Stimulated activated CD4-positive, alpha-beta T cell treated with anti-CD3 and anti-CD28 coated beads, Interleukin-1b, Interleukin-23, amount 100 ng/mL, for 4 hours (primary cell): Measurements from ENCODE around the gene ZCCHC17.
"Not testable (repeated sequence)": the region's sequence is repeated elsewhere in the genome, so short reads cannot be mapped to it uniquely, and the experiment has no call there.

Experiments used
- DNase-seq, 2 donors: peaks; one replicate each; pipeline ENCODE4 v3.0.0-alpha.2; 2020; ENCODE audit warnings: low read depth in 2 of 2

ZCCHC17 gene

DNA sequence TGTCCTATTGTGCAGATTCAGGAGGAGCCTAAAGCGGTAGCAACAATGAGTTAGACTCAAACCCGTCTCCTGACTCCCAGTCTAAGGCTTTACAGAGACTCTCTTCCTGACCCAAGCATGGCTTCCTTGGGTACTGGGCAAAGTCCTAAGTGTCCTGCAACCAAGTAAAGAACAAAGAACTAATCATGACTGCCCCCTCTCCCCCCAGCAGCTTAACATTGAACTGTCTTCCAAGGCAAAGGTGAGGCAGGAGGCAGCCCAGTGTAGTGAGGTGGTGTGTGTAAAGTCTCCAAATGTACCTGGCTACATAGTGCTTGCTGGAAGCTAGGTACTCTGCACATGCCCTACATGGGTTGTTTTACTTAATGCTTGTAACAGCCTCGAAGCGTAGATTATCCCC, 73.7 kb downstream of the ZCCHC17 start:
- no peak for DNase-seq

DNA sequence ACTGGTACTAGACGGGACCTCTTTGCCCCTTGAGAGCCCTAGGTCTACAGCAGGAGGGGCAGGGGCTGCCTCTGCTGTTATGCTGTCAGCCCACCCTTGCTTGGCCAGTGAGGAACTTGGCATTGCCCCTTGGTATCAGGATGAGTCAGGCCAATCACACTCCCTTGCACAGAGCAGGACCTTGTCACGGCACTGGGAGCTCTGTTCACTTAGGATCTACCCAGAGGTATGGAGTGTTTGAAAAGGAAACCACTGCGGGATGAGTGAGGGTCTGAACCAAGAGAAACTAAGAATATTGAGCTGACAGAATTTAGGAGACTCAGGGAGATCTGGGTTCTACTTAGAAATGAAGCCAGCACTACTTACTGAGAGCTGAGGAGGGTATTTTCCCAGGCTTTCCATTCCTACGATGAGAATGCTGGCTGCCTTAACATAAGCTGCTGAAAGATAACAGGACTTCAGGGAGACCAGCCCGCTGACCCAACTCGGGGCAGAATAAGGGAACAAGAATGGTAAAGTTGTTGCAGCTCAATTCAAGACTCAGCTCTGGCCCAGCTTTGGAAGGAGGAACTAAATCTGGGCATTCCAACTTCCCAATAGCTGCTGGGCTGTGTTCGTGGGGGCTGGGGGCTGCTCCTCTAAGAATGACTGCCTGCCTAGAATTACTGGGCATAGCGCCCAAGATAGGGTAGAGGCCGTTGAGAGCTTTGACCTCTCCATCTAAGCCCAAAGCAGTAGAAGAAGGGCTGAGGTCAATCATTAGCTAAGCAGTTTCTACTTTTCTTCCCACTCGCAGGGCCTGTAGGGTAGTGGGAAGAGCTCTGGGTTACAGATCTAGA, 74.5 kb downstream of the ZCCHC17 start:
- no peak for DNase-seq

DNA sequence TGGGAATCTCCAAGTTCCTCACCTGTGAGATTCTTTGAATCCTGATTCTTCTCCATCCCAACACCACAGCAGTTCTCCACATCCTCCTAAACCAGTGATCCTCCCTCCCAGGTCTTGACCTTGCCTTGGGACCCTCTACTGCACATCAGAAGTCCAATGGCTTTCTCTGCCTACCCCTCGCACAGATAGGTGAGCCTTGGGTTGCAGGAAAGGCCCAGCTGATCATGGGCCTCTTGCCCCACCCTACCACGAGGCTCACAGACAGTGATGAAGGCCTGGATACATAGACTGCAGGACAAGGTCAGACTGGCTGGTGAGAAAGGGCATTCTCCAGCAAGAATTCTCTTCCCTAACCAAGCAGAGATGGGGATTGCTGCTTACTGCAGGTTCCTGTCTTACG, 75.2 kb downstream of the ZCCHC17 start:
- no peak for DNase-seq

DNA sequence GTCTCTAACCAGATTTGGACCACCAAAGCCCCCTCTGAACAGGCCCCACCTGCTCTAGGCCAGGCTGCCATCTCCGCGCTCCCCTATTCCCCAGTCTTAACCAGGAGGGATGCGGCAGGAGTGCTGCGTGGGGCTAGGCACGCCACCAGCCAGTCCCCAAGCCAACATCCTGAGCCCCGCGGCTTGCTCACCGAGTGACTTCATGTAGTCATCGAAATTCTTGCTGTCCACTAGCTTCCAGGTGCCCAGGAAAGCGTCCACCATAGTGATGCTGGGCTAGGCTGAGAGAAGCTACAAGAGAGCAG, 75.9 kb downstream of the ZCCHC17 start:
- DNase-seq: no peak

DNA sequence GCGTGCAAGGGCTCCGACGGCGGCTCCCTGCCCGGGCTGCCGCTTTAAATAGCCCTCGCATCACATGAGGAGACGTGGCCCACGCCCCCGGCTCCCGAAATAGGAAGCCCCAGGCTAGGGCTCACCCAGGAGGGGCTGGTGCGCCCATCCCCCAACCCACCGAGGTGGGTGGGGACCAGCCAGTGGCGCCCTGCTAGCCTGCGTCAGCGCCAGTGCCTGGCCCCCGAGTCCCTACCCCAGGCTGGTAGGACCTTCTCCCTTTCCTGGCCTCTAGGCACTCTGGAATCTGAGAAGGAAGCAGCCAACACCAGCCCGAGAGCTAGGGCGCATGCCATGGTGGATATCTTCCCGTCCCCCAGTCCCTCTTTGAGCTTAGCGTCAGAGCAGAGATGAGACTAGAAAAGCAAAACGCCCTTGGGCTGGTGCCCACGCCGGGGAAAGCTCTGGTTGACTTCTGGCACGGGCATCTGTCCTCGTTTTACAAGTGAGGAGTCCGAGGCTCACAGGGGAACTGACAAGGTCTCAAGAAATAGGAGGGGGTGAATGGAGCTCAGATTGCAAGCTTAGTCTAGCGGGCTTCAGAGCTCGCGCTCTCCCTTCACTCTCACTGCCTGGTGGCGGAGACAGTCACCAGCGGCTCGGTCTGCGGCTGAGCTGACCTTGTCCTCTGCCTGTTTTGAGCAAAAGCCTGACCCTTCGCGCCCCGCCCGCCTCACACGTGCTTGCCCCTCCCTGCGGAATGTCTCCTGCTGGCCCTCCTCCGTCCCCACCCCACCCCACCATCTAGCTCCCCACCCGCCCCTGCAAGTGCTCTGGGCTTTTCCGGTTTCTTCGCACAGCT, 76.4 kb downstream of the ZCCHC17 start, which contains the start of gene FABP3:
TSS of gene FABP3 (minus strand) at position 21 of the 841 bp plus-strand sequence. CDS start 62 bp downstream, outside the sequence.
- no peak for DNase-seq

DNA sequence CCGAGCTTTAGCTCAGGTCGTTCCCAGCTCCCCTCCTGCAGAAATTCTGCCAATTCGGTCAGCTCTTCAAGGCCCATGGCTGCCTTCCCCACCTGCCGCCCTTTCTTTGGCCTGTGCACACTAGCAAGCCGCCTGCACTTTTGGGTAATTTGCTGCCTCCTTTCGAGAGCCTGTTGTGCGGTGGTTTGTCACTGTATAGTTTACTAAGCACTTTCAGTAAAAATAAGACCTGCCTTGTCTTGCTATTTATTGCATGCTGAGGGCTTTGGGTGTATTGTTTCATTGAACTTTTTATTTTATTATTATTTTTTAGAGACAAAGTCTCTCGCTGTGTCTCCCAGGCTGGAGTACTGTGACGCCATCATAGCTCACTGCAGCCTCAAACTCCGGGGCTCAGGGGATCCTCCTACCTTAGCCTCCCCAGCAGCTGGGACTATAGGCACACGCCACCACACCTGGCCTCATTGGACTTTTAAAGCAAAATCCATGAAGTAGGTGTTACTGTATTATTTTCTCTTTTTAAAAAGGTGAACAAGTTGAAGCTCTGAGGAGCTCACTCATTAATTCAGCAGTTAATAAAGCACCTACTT, 77.2 kb downstream of the ZCCHC17 start:
- DNase-seq: no peak

DNA sequence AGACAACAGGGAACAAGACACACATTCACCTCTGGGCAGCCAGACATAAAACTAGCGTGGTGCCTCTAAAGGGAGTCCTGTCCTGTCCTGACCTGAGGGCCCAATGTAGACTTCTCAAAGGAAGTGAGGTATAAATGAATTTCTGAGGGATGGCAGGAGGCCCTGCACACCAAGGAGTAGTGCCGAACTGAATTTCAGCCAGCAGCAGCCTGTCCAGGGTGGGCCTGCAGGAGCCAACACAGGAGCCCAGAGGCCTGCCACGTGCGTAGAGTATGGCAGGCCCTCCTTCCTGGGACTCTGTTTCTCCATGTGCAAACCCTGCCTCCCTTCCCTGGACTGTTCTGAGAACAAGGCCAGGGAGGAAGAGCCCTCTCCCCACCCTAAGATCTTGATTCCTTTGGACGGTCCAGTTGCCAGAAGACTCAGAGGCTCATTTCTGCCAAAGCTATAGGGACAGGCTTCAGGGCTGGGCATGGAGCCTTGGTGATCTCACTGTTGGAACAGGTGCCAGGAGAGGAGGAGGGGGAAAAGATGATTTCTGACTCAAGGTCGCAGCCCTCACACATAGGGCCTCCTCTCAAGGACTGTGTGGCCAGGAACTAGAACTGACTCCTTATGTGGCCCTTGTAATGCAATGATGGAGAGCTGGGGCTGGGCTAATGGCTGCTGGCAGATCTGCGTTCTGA, 77.8 kb downstream of the ZCCHC17 start:
- DNase-seq: no peak

DNA sequence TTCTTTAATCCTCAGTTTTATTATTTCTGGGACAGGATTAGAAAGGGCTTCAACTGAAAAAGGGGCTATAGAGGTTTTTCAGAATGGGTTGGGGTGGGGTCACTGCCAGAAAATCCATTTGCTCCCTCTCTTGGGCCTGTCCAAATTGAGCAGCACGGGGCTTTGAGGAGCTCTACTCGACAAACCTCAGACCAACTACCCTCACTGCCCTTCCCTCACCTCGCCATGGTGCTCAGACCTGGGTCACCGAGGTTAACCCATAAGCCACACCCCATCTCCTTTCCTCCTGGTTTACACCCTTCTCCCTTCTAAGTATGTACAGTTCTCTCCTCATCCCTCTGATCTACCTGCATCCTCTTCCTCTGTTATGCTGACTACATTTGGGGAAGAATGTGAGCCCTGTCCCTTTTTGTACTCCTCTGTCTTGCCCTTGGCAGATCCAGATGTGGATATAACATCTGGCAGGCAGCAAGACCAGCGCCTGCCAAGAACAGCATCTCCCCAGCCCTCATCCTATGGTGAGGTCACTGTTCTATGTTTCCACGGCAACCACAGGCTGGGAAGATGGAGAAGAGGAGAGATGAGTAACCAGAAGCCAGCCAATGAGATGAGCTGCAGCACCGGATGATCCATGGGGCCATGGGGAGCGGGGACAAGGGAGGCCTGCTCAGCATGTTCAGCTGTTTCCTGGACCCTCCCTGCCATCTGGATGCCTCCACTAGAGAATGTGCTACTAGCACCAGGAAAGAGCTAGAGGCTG, 79.7 kb downstream of the ZCCHC17 start:
- no peak for DNase-seq

DNA sequence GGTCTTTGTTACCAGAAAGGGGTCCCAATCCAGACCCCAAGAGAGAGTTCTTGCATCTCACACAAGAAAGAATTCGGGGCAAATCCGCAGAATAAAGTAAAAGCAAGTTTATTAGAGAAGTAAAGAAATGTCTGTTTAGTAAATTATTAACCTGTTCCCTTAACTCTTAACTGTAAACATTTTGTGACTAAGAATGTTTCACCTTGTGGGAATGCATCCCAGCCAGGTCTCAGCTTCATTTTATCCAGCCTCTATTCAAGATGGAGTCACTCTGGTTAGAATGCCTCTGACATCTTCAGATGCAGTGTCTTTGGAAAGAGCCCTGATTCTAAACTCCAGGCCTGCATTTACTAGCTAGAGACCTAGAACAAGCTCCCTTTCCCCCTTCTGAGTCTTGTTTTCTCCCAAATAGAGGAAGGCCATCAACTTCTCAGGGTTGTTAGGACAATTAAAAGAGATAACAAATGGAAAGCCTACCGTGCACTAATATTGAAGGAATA, 80.6 kb downstream of the ZCCHC17 start:
- DNase-seq: no peak

DNA sequence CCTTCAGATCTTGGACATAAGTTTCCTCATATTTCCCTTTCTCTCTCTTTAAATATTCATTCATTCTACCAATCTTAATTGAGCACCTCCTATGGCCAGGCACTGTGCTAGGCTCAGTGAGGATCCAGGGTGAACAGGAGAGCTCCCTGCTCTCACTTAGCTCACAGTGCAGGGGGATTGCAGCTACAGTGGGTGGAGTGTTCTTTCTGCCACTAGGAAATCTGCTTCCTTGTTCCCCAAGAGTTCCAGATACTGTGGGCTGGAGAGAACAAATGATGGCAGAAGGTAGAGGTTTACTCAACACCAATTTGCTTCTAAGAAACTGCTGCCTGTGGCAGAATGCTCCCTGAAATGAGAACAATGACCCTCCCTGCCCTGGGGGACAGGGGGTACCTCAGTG, 81.2 kb downstream of the ZCCHC17 start:
- DNase-seq: no peak

DNA sequence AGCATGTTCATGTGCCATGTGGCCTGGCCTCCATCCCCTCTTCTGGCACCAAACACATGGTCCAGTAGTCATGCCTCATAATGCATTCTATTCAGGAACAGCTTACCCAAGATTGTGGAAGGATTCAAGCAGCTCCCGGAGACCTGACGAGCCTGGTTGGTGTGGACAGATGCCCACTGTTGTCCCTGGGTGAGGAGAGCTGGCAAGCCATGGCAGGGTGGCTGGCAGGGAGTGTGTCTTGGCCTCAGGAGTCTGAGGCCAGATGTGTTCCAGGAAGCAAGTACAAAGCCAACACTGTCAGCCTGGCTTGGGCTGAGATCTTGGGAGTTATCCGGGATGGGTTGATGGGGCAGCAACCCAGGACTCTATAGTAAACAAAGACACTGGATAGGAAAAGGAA, 83.3 kb downstream of the ZCCHC17 start:
- DNase-seq: no peak

DNA sequence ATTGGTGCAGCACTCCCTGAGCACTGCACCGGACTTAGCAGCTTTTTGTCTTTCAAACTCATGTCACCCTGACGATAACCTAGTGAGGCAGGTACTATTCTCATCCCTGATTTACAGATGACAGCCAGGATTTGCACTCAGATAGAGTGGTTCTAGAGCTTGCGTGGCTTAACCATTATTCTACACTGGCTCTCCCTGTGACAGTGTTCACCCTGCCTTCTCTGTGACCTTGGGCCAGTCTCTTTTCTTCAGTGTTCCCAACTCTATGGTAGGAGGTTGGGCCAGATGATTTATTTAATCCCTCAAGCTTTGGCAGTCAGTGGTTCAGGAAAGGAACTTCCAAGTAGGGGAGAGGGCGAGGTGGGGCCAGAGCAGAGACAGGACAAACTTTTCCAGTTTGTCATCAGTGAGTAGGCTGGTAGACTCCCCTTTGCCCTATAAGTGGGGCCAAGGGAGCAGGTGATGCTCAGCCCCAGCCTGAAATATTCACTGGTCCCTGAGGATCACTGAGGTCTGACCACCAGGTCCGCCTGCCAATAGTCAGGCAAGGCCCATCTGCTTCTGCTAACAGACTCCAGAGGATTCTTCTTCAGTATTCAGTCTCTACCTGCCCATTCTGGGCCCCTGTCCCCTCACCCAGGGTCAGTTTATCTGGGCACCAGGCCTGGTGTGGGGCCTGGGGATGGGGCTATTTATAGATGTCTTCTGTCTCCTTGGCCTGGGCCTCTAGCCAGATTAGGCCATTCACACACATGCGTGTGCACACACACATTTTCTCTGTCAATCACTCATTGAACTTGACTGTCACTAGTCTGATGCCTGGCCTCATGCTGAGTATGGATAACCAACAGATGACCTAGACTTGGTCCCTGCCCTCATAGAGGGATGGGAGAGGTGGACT, 84.8 kb downstream of the ZCCHC17 start:
- DNase-seq: no peak

DNA sequence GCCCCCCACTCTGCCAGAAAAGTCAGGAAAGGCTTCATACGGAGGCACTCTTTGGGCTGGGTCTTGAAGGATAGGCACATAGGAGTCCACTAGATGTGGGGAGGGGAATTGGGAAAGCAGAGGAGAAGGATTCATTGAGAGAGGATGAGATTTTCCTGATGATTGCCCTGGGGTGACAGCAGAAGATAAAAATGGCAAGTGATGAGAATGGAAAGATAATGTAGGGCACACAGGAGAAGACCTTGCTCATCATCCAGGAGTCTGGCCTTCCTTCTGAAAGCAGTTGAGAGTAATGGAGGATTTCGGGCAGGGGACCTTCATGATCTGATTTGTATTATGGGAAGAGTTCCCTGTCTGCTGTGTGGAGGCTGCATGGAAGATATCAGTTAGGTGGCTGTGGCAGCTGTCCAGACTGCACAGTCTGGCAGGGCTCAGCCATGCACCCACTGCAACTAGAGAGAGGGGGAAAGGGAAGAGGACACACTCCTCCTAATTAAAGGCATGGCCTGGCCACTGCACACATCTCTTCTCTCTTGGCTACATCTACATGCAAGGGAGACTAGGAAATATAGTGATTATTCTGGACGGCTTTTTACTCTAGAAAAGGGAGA, 85.7 kb downstream of the ZCCHC17 start:
- no peak for DNase-seq

DNA sequence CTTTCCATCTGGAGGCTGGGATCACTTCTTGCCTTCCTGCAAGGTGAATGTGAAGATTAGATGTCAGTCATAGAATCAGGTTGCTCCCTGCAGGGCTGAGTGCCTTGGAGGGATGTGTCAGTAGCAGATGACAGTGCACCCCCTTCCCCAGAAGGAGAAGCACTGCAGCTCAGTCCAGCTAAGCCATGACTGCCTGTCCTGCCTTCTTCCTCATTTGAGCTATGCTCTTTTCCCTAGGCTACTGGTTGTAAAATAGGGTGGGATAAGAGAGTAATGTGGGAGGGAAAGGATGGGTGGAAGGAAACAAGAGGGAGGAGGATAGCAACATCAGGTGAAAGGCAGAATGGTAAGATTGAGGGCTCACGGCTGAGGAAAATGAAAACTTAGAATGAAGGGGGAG, 87.1 kb downstream of the ZCCHC17 start:
- DNase-seq: no peak

DNA sequence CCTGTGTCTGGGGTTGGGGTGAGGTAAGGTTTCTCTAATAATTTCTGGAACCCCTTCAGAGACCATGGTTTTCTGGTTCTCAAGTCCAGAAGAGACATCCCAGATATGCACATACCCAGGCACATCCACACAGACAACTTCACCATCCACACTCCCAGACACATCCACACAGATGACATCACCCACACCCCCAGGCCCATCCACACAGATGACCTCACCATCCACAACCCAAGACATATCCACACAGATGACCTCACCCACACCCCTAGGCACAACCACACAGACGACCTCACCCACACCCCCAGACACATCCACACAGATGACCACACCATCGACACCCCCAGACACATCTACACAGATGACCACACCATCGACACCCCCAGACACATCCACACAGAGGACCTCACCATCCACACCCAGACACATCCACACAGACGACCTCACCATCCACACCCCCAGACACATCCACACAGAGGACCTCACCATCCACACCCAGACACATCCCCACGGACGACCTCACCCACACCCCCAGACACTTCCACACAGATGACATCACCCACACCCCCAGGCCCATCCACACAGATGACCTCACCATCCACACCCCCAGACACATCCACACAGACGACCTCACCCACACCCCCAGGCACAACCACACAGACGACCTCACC, 89.9 kb downstream of the ZCCHC17 start:
- DNase-seq: not testable (repeated sequence)

DNA sequence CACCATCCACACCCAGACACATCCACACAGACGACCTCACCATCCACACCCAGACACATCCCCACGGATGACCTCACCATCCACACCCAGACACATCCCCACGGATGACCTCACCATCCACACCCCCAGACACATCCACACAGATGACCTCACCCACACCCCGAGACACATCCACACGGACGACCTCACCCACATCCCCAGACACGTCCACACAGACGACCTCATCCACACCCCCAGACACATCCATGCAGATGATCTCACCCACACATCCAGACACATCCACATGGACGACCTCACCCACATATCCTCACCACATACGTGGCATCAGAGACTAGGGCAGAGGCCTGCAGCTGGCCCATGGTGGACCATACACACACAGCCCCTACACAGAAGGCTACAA, 90.8 kb downstream of the ZCCHC17 start:
- no peak for DNase-seq

DNA sequence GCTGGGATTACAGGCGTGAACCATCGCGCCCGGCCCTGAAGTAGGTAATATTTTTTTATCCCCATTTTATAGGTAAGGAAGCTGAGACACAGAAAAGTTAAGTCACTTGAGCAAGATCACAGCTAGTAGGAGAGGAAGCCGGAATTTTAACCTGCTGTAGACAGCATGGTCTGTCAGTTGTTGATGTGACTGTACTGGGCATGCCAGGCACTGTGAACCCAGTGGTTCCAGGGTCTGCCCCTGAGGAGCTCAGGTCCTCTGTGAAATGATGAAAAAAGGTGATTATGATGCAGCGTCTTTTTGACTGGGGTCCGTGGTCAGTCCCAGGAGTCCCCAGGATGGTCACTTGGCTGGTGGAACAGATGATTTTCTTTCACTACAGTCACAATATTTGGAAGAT, 92.8 kb downstream of the ZCCHC17 start:
- no peak for DNase-seq

DNA sequence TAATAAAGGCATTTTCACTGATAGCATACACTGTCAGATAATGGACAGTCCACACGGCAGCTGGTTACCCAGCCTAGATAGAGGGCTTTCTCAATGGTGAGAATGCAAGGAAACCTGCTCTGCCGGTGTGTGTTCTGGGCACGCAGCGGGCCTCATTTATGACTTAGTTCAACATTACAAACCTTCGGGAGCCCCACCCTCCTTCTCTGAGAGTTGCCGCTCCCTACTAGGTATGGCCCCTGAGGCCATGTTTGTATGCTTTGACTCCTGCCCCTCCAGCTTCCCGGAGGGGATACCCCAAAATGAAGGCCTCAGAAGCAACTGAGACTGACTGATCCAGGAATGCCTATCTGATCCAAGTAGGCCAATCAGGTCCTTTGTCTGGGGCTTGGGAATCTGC, 93.2 kb downstream of the ZCCHC17 start:
- DNase-seq: no peak

DNA sequence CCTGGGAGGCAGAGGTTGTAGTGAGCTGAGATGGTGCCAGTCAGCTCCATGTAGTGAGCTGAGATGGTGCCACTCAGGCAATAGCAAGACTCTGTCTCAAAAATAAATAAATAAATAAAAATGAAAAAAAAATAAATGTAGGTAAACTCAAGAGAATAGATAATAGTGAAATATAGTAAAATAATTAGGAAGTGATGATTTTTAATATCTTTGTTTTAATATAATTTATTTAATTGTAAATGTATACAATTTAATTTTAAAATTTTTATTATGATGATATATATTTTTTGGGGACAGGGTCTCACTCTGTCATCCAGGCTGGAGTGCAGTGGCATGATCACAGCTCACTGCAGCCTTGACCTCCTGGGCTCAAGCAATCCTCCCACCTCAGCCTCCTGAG, 96.6 kb downstream of the ZCCHC17 start:
- DNase-seq: no peak
